HG02852 (cell line): Measurements from ENCODE around the gene PAPPA.

Experiments used
- ATAC-seq: cut with Tn5 transposase; IDR thresholded peaks from one replicate; pipeline ENCODE4 v1.9.1; 2021; ENCODE audit warnings: mild to moderate bottlenecking, moderate library complexity; ENCODE audit not compliant: unreplicated experiment

Gene PAPPA

GRCh38 chr9:116219686-116220085, 66.1 kb downstream of the PAPPA start:
- ATAC-seq = no peak

- no peak for ATAC-seq
These were observed 70.3 kb downstream of the PAPPA start for GRCh38 chr9:116223926-116224325.

DNA sequence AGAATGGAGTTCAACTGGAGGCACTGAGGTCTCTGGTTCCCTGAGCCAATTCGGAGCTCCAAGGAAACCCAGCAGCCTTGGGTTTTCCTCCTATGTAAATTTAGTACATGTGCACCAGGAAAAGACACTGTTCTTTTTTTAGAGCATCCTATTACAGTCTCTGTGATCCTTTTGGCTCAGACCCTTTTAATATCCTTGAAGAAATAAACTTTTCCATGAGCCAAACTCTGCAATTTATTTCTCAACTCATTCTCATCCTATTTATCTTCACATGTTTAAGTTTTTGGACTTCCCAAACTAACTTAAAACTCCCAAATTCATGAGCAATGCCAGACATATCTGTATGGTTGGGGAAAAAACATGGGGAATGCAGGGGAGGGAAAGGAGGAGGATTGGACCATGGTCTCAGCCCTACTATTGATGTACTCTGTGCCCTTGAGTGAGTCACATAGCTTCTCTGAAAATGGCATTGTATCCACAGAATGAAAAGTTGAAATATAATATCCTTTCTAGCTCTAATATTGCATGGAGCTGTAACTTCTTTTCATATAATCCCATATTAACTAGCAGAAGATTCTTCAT, 76.6 kb downstream of the PAPPA start:
- ATAC-seq = no peak

GRCh38 chr9:116232424-116233159, 79.0 kb downstream of the PAPPA start:
- no peak for ATAC-seq

- ATAC-seq = no peak
These were observed 79.6 kb downstream of the PAPPA start for GRCh38 chr9:116233160-116233530.

GRCh38 chr9:116234081-116234480, 80.5 kb downstream of the PAPPA start:
- ATAC-seq = no peak

- ATAC-seq = no peak
These were observed 83.4 kb downstream of the PAPPA start for GRCh38 chr9:116236979-116237378.

DNA sequence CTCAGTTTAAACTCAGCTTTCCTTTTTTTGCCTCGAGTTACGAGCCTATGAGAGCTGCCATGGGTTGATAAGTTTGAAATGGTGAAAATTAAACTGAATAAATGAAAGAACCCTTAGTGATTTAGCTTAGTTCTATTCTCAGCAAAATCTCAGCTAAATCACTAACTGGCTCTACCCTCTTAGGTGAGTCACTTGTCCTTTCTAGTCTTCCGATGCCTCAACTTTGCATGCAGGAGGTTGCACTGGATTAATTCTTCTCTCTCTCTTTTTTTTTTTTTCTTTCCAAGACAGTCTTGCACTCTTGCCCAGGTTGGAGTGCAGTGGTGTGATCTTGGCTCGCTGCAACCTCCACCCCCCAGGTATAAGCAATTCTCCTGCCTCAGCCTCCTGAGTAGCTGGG, 83.9 kb downstream of the PAPPA start:
- no peak for ATAC-seq

- no peak for ATAC-seq
These were observed 84.6 kb downstream of the PAPPA start for GRCh38 chr9:116238225-116238624.

DNA sequence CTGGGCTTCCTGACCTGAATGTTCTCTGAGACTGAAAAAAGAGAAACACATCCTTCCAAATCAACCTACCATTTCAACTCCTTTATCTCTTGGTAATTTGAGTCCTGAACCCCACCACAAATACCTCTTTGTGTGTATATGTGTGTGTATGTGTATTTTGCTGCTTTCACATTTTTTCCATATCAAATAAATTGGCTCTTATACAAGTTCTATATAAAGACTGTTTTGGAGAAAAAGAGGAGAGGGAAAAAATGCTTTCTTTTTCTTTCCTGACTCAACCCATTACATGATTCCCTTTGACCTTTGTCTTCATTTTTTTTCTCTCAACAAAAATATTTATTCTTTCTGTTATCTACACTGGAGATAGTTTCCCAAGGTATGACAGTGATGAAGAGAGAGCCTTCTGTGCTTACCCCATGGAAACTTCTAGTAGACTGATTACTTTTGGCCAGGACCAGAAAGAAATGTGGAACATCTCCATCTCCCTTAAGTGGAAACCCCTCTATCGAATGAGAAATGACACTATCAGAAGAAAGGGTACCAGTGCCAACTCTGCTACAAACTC, 85.3 kb downstream of the PAPPA start:
- ATAC-seq = no peak

- no peak for ATAC-seq
These were observed 90.1 kb downstream of the PAPPA start for GRCh38 chr9:116243708-116244107.

DNA sequence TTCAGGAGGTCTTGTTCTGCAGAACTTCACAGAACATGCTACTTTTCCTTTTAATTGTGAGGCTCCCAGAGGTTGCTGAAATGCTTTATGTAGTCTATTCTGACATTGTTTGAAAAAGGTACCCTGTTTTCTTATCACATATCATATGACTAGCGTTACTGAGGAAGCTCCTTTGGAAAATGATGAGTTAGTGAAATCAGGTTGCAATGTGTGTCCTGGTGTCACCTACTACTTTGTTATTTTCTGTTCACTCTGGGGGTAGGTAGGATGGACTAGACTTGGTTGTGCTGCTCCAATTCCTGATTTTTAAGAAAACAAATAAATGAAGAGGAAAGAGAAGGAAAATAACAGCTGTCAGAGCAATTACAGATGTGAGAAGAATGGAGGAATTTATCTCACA, 93.7 kb downstream of the PAPPA start:
- no peak for ATAC-seq

GRCh38 chr9:116247791-116248374, 94.3 kb downstream of the PAPPA start:
- no peak for ATAC-seq

DNA sequence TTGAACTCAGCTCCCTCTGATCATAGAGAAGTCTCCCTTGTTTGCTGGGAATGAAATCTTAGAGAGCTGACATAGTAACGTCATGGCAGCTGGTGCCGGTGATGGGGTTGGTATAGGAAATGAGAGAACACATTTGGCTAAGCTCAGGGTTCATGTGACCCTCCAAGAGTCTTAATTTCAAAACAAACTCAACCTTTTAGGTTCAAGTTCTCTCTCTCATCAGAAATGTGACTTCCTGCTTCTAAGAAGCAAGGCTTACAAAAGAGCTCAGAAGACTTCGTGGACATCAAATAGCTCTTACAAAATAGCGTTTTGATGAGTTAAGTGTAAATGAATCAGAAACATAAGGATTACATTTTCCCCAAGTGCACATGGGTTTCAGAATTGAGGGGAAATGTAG, 97.3 kb downstream of the PAPPA start:
- no peak for ATAC-seq

GRCh38 chr9:116251366-116251765, 97.8 kb downstream of the PAPPA start:
- no peak for ATAC-seq

- no peak for ATAC-seq
These were observed 106.9 kb downstream of the PAPPA start for GRCh38 chr9:116260531-116260930.

DNA sequence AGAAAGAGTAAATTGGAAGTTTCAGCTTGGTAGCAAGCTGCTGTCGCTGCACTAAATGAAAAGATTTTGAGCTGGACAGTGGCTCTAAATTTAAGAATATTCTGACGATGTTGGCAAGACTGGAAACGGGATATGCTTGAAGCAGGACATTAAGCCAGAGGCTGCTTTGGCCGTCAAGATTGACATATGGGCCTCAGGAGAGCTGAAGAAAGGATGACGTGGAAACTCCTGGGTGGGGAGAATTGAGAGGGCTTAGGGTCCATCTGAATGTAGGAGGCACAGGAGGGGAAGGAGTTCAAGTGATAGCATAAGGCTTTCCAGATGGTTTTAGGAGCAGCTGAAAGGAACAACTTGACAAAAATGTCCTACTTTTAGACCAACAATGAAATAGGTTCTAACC, 108.9 kb downstream of the PAPPA start:
- ATAC-seq = no peak

DNA sequence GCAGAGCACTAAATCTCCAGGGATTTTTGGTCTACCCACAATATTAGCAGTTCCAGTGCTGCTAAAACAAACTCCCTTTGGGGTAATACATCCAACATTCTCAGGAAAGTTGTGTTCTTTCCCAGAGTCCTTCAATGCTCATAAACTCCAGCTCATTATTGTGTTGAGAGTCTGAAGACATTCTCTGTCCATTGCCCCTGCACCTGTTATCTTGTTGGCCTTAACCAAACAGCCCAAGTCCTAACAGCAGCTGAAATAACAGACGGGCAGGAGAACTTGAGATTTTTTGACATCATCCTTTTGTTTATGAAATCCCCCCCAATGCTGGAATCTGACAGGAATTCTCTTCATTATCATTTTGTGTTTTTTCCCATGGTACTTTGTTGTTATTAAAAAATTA, 110.8 kb downstream of the PAPPA start:
- ATAC-seq = no peak

DNA sequence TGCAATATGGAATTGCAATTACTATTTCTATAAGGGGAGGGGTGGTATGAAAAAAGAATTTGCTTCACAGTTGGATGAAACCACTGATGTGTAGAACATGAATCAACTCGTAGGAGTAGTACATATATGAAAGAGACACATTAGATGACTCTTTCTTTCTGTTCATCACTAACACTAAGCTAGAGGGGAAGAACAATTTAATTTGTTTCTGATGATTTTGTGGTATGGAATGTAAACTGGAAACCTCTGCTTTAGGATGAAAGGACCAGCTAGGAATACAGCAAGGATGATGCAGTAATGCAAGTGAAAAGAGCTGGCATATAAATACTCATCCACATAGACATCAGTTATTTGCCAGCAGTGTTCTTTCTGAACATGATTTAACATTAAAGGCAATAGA, 113.4 kb downstream of the PAPPA start:
- ATAC-seq = no peak

DNA sequence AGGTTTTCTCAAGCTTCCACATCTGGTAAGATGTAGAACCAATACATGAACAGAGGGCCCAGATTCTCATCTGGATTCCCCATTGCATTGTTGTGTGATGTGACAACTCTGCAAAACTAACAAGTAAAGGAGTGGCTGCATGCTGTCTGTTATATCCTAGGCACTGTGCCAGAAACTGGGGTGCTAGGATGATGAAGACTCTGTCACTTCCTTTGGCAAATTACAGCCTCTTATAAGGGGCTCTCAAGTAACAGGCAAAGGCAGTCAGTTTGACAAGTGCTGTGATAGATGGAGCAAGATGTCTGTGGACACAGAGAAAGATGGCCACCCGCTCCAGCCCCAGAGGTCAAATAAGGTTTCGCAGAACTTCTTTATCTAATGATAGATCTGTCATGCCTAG, 115.7 kb downstream of the PAPPA start:
- ATAC-seq = no peak

DNA sequence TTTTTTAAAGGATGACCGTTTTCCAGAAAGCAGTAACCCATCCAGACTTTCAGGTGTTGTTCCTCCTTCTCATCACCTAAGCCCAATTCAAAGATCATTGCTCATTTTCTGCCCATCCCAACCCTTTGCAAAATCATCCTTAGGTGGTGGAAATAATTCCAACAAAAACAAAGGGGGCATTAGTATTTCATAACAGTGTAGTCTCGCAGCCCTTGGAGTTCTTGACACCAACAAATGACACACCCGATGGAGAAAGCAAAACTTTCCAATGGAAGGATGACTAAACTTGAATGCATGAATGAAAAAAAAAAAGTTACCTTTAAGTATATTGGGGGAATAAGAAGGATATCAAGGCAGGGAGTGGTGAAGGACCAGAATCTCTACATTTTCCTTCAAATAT, 117.0 kb downstream of the PAPPA start:
- no peak for ATAC-seq

GRCh38 chr9:116271340-116271739, 117.7 kb downstream of the PAPPA start:
- no peak for ATAC-seq
